ENCODE results near the gene CEP55. TPM values are rescaled to one million over a fixed set of nuclear protein-coding genes. Genes with fewer than 3 reads are reported as not detected.

CEP55 gene
- total and polyA plus RNA-seq, 9 of the 15 experiments (the other 6 are each of a cell fraction or from before 2014, with no cell fraction given): 4.4 to 32.5 (median 18.1) TPM

DNA sequence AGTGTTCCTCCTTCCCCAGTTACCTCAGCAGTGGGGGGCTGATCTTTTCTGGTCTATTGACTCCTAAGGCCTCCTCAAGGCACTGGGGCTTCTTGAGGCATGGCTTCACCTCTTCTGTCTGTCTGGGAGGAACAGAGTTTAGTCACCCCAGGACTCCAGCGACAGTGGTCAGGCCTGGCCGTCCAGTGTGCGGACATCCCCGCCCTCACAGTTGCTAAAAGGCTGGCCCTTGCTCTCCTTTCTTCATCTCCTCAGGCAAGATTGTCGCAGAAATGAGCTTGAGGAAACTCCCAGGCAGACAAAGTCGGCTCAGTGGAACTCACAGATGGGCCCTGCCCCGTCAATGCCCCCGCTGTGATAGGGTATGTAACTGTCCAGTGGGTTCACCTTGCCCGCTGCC is 63.1 kb downstream of the CEP55 start:
- FAIRE-seq: no peak
- WGBS (ENCODE audit: insufficient coverage, low coverage, missing lambda C conversion rate): 0% methylated on average over 2 of the region's 9 CpGs
- POLR2A ChIA-PET: no interaction called here

More for the DNA sequence above, 63.1 kb downstream of the CEP55 start:
- Histone ChIP-seq H3K27me3 (ENCODE audit: control insufficient read depth in 2 of 2, insufficient read depth in 2 of 2, low read length in 2 of 2) (peaks cover 2 to 22% of the 10 kb centered on the region in 2 experiments; a peak in 4 of 5 replicates), H3K4me3 (no peak overlapping the region), H3K9me1 (ENCODE audit: control insufficient read depth, insufficient read depth, low read length) (no peaks in the 10 kb centered on the region), H3K27ac (ENCODE audit: extremely low read depth, low read depth, low read length) (no peak overlapping the region), H4K20me1 (replicated peaks; ENCODE audit: control insufficient read depth, insufficient read depth, low read length) (no peaks in the 10 kb centered on the region), H3K9ac (ENCODE audit: insufficient read depth in 1 of 2, low read depth in 2 of 2, low read length in 2 of 2) (no peak overlapping the region), H2AFZ (ENCODE audit: low read depth, low read length) (no peak overlapping the region), H3K9me3 (replicated peaks; ENCODE audit: control insufficient read depth, insufficient read depth, low read depth, low read length) (no peaks in the 10 kb centered on the region), H3K4me1 (replicated peaks in 1 of 2; ENCODE audit: control insufficient read depth in 2 of 2, insufficient read depth in 2 of 2, low read length in 2 of 2) (peaks cover 0 to 6% of the 10 kb centered on the region in 2 experiments; a peak in 3 of 5 replicates), H3K4me2 (ENCODE audit: insufficient read depth, low read length) (no peak overlapping the region), H3K36me3 (ENCODE audit: control insufficient read depth, insufficient read depth, low read length) (no peaks in the 10 kb centered on the region), H3K79me2 (ENCODE audit: control insufficient read depth, insufficient read depth, low read length) (no peaks in the 10 kb centered on the region)
- DNase-seq (ENCODE audit: extremely low read depth in 1 of 4, low spot score in 3 of 4) (no peak), ATAC-seq (no peak)
- intact Hi-C loops (cut with micrococcal nuclease): loop anchor here (10.0 kb wide), 1 partner anchor 255 kb away; no protein-coding TSS in a partner anchor
- no TSS peak for BruUV-seq (replicated peaks)
- in situ Hi-C loops (cut with MboI): no loop called here
- TF ChIP-seq TEAD1 (CRISPR knock-in tag; IDR thresholded peaks at IDR 0.05): no peak
- TF ChIP-seq ZNF140 (CRISPR knock-in tag; IDR thresholded peaks at IDR 0.05): no peak
- no peak for TF ChIP-seq MXI1 (IDR thresholded peaks at IDR 0.05; ENCODE audit: low read depth, low read length)
- no peak for TF ChIP-seq NFATC3 (IDR thresholded peaks at IDR 0.05)
- no peak for TF ChIP-seq XRCC5 (IDR thresholded peaks at IDR 0.05; ENCODE audit: low read depth, low read length)
- TF ChIP-seq, protein P1, sequence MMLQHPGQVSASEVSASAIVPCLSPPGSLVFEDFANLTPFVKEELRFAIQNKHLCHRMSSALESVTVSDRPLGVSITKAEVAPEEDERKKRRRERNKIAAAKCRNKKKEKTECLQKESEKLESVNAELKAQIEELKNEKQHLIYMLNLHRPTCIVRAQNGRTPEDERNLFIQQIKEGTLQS (IDR thresholded peaks at IDR 0.05): no peak
- TF ChIP-seq, protein P1 (CRISPR knock-in tag; conservative IDR thresholded peaks at IDR 0.05): no peak
- TF ChIP-seq CAMTA2 (CRISPR knock-in tag; conservative IDR thresholded peaks at IDR 0.05): no peak
- no peak for TF ChIP-seq SLC30A9 (CRISPR knock-in tag; IDR thresholded peaks at IDR 0.05)
- TF ChIP-seq, protein P2, sequence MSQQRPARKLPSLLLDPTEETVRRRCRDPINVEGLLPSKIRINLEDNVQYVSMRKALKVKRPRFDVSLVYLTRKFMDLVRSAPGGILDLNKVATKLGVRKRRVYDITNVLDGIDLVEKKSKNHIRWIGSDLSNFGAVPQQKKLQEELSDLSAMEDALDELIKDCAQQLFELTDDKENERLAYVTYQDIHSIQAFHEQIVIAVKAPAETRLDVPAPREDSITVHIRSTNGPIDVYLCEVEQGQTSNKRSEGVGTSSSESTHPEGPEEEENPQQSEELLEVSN (IDR thresholded peaks at IDR 0.05; ENCODE audit: borderline replicate concordance in 1 of 2, extremely low read depth in 1 of 2, insufficient read depth in 1 of 2, insufficient read length in 1 of 2, low read depth in 1 of 2, low read length in 1 of 2, poor library complexity in 1 of 2, severe bottlenecking in 1 of 2): no peak
- no peak for TF ChIP-seq FOXJ3 (CRISPR knock-in tag; IDR thresholded peaks at IDR 0.05)
- CTCF ChIA-PET (ENCODE audit: low intra/inter-chr PET ratio): no interaction called here

Measured in K562 (cell line).